COR-L47 (cell line): ENCODE results near the gene ABCF2.

Source experiments
- DNase-seq: peaks from one replicate; lab custom pipeline; 2025; lab: John Stamatoyannopoulos, UW

The ABCF2 gene

GRCh38 chr7:151242159-151243044 lies 15.4 kb upstream of the ABCF2 start:
- no peak for DNase-seq

- DNase-seq, result no peak
Observed at GRCh38 chr7:151241755-151242096, 14.7 kb upstream of the ABCF2 start.

DNA sequence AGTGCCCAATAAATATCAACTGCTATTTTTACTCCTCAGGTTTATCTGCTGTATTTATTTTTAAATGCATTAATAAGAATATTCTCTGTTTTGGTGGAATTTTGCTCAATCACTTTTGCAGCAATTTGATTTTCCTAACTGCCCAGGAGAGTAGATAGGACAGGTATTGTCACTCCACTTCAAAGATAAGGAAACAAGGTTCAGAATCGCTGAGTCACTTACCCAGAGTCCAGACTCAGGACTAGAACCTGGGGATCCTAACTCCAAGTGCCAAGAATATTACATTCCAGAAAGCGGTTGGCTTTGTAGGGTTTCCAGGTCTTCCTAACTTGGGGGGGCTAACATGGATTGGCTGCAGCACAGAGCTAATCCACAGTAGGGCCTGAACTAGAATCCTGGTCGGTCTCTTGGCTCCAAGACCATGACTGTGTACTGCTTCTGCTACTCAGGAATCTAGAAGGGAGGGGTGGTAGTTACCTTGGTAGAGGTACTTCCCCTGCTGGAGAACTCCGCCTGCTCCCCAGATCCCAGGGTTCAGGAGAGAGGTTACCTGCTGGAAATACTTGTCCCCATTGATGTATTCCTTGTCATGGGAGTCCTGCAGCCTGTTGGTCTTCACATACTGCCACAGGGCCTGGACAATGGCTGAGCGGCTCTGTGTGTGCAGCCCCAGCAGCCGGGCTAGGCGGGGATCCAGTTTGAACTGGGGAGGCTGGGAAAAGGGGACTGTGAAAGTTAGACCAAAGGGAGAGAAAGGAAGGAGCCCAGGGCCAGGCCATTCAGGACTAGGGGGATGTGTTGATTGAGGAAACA lies 14.1 kb upstream of the ABCF2 start:
- DNase-seq, result no peak

DNA sequence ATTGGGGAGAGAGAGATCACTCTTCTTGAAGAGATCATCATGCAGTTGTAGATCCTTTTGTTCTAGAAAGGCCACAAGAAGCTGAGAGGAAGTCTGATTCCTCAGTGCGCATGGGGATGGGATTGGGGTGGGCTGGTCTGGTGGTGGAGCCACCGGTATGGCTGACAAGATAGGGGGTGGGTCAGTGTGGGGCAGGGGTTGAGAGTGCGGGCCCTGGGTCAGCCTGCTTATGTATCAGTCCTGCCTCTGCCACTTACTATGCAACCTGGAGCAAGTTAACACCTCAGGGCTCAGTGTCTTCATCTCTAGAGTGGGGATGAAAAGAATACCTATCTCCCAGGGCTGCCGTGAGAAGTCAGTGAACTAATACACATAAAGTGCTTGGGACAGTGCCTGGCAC lies 13.5 kb upstream of the ABCF2 start:
- no peak for DNase-seq

DNA sequence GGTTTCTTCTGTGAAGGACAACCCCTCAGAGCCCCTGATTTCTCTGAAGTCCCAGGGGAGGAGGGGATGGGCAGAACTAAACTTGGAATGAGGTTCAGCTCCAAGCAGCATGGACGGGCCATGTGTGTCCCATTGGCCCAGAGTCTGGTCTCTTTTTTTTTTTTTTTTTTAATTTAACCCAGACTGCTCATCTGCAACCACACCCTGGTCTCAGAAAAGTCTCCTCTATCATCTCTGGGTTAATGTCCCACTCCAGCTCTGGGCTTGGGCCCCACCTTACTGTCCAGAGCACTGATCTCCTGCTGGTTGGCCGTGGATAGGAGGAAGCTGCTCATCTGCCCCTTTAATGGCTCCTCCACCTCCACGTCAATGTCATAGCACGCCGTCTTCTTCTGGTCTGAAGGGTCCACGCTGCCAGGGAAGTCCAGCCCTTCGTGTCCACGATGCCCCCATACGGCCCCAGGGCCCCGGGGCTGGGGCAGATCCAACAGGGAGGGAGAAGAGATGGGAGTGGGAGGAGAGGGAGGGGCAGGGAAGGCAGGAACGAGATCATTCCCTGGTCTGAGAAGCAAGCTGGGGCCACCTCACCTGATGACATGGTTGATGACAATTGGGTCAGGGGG lies 12.9 kb upstream of the ABCF2 start:
- no peak for DNase-seq

GRCh38 chr7:151238924-151239836 lies 12.2 kb upstream of the ABCF2 start:
- DNase-seq, result no peak

- DNase-seq, result no peak
Observed at GRCh38 chr7:151238190-151238810, 11.3 kb upstream of the ABCF2 start.

- no peak for DNase-seq
Observed at GRCh38 chr7:151237244-151238189, 10.5 kb upstream of the ABCF2 start.

- DNase-seq, result no peak
Observed at GRCh38 chr7:151236406-151236805, 9.4 kb upstream of the ABCF2 start.

DNA sequence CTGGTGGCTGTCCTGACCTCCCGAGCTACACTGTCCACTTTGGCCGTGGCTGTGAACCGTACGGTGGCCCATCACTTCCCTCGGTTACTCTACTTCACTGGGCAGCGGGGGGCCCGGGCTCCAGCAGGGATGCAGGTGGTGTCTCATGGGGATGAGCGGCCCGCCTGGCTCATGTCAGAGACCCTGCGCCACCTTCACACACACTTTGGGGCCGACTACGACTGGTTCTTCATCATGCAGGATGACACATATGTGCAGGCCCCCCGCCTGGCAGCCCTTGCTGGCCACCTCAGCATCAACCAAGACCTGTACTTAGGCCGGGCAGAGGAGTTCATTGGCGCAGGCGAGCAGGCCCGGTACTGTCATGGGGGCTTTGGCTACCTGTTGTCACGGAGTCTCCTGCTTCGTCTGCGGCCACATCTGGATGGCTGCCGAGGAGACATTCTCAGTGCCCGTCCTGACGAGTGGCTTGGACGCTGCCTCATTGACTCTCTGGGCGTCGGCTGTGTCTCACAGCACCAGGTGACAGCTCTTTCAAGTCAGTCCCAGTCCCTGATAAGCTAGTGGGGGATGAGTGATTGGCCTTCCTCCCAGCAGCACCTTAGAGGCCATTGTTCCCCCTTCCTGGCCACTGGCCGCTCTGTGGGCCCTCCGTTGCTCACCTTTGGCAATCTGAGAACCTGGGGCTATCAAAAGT lies 8.2 kb upstream of the ABCF2 start:
- no peak for DNase-seq

DNA sequence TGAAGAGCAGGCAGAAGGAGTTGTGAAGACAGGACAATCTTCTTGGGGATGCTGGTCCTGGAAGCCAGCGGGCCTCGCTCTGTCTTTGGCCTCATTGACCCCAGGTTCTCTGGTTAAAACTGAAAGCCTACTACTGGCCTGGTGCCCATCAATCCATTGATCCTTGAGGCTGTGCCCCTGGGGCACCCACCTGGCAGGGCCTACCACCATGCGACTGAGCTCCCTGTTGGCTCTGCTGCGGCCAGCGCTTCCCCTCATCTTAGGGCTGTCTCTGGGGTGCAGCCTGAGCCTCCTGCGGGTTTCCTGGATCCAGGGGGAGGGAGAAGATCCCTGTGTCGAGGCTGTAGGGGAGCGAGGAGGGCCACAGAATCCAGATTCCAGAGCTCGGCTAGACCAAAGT lies 6.8 kb upstream of the ABCF2 start:
- DNase-seq, result no peak

GRCh38 chr7:151232917-151233701 lies 6.1 kb upstream of the ABCF2 start:
- peak; percentile 17 for DNase-seq

DNA sequence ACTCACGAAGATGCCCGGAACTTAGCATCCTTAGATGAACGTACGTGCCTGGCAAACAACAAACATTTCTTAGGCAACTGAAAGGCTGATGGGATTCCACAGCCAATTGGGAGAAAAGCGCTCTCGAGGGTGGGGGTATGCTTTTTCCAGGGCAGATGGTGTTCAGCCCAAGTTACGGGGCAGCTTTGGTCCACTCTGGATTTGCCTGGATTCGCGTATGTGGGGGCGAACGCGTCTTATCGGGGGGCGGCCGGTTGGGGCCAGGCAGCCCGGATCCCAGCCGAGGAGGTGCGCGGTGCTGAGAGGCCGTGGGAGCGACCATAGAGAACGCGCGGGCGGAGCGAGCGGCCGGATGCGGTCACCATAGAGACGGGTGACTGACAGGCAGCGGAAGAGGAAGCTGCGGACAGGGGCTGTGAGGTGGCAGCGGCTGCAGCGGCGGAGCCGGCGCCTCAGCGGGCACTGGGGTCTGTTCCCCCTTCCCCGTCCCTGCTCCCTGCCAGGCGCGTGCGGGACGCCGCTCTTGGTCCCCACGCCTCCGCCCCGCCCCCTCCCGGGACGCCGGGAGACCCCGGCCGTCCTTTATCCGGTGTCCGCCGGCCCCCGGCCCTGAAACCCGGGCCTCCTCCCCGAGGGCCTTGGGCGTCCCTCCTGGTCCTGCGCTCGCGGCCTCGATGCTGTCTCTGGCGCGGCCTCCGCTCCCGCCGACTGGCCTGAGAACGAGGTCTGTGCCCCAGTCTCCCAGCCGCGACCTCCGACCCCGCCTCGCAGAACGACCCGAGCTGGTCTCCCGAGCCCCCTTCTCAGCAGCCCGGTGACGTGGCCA lies 5.3 kb upstream of the ABCF2 start, which contains the start of gene CHPF2:
Gene CHPF2 (plus strand): TSS at position 393 of the 826 bp plus-strand sequence. CDS start 1,529 bp downstream, outside the sequence.
- DNase-seq, result peak; percentile 76

- DNase-seq, result no peak
Observed at GRCh38 chr7:151231080-151231479, 4.1 kb upstream of the ABCF2 start.

DNA sequence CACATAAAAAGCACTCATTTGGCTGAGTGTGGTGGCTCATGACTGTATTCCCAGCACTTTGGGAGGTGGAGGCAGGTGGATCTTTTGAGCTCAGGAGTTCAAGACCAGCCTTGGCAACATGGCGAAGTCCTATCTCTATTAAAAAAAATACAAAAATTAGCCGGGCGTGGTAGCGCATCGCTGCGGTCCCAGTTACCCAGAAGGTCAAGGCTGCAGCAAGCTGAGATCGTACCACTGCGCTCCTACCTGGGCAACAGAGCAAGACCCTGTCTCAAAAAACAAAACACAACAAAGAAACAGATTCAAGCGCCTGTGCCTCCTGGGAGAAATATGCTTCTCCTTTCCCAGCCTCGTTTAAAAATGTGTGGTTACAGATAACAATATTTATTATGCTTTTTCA lies 2.2 kb upstream of the ABCF2 start:
- no peak for DNase-seq

- no peak for DNase-seq
Observed at GRCh38 chr7:151228024-151228866, 1.2 kb upstream of the ABCF2 start.

- DNase-seq, result no peak
Observed at GRCh38 chr7:151226560-151226874, 488 bp downstream of the ABCF2 start.
